GM12878 (cell line): ENCODE measurements around the gene RSKR. TPM values are rescaled to one million over a fixed set of nuclear protein-coding genes. Genes with fewer than 3 reads are reported as not detected.

Source experiments
- ATAC-seq: fragments of 200-7000 bp; cut with Tn5 transposase; 3 replicates; pipeline ENCODE4 v1.9.1; 2020; ENCODE audit warnings: mild to moderate bottlenecking, moderate library complexity
- BruUV-seq: library from RNA; stranded (reverse); fragments of 400-500 nt; replicated peaks from 2 replicates; lab custom pipeline; 2021; lab: Mats Ljungman, UMichigan
- CTCF ChIA-PET: fragments of 300-600 bp; sonication (Branson Sonifier 250); formaldehyde crosslinking; extraction: SDS; loops from one replicate; lab custom pipeline; 2021; ENCODE audit warnings: inconsistent platforms; lab: Yijun Ruan, JAX
- POLR2A ChIA-PET: fragments of 350-600 bp; formaldehyde crosslinking; extraction: SDS; loops from one replicate; lab custom pipeline; 2021; ENCODE audit warnings: inconsistent platforms; lab: Charles Lee
- RAD21 ChIA-PET: fragments of 300-600 bp; sonication (Branson Sonifier 250); formaldehyde crosslinking; loops from one replicate; lab custom pipeline; 2023; ENCODE audit warnings: antibody characterized with exemption; ENCODE audit not compliant: unreplicated experiment; lab: Charles Lee
- SMC1A ChIA-PET: fragments of 300-600 bp; sonication (Branson Sonifier 250); formaldehyde crosslinking; loops from one replicate; lab custom pipeline; 2023; ENCODE audit not compliant: unreplicated experiment, uncharacterized antibody; lab: Charles Lee
- DNase-seq: peaks from one replicate; pipeline ENCODE4 v3.0.0-alpha.2; 2011; ENCODE audit warnings: low read depth, low spot score
- FAIRE-seq: peaks from 3 replicates; lab custom pipeline; 2011; peaks lifted over from hg19 to GRCh38; lab: Jason Lieb, UNC
- H2AFZ ChIP-seq: 2 replicates; pipeline ENCODE4 v1.6.0; 2011; ENCODE audit warnings: low read depth, low read length, control low read depth; ENCODE audit not compliant: control insufficient read depth
- H3K27ac ChIP-seq: 2 replicates; pipeline ENCODE4 v1.5.1; 2011; ENCODE audit warnings: control low read depth; ENCODE audit not compliant: control insufficient read depth, insufficient read depth
- H3K27me3 ChIP-seq, 2 experiments: replicated peaks in 1 of 2; 2 replicates each; pipeline versions ENCODE4 v1.6.0 to v1.6.1; 2011; ENCODE audit warnings: low read length in 1 of 2; ENCODE audit not compliant: control insufficient read depth in 2 of 2, insufficient read depth in 2 of 2
- H3K36me3 ChIP-seq, 2 experiments: 2 replicates each; pipeline ENCODE4 v1.5.1; 2011; ENCODE audit warnings: low read length in 1 of 2; ENCODE audit not compliant: control insufficient read depth in 2 of 2, insufficient read depth in 2 of 2
- H3K4me1 ChIP-seq: 2 replicates; pipeline ENCODE4 v1.6.1; 2011; ENCODE audit warnings: mild to moderate bottlenecking, low read length, moderate library complexity, mixed read lengths; ENCODE audit not compliant: control insufficient read depth, insufficient read depth
- H3K4me2 ChIP-seq: 2 replicates; pipeline ENCODE4 v1.6.0; 2011; ENCODE audit warnings: control low read depth; ENCODE audit not compliant: control insufficient read depth, insufficient read depth
- H3K4me3 ChIP-seq: fragments of 200-600 bp; sonication (generic); 2 replicates; pipeline ENCODE4 v1.5.1; 2016
- H3K79me2 ChIP-seq: 2 replicates; pipeline ENCODE4 v1.6.0; 2011; ENCODE audit warnings: low read length; ENCODE audit not compliant: control insufficient read depth, insufficient read depth
- H3K9ac ChIP-seq: 2 replicates; pipeline ENCODE4 v1.8.0; 2011; ENCODE audit warnings: low read length, control low read depth, mixed read lengths; ENCODE audit not compliant: control insufficient read depth, insufficient read depth
- H3K9me3 ChIP-seq: replicated peaks from 3 replicates; pipeline ENCODE4 v1.5.1; 2011; ENCODE audit warnings: mild to moderate bottlenecking, low read length; ENCODE audit not compliant: control insufficient read depth, insufficient read depth
- H4K20me1 ChIP-seq: 2 replicates; pipeline ENCODE4 v1.6.0; 2011; ENCODE audit not compliant: control insufficient read depth, insufficient read depth
- CHD1 ChIP-seq: IDR thresholded peaks from 2 replicates; pipeline ENCODE4 v1.6.1; 2012; ENCODE audit warnings: low read depth, low read length, improper control_type of control experiment
- CHD2 ChIP-seq: IDR thresholded peaks from 2 replicates; pipeline ENCODE4 v1.6.1; 2011; ENCODE audit warnings: low read depth, low read length, improper control_type of control experiment, borderline replicate concordance
- E4F1 ChIP-seq: fragments of 450-650 bp; IDR thresholded peaks from 2 replicates; pipeline ENCODE4 v1.6.1; 2018; ENCODE audit warnings: borderline replicate concordance, mild to moderate bottlenecking; ENCODE audit not compliant: partially characterized antibody
- EGR1 ChIP-seq, 2 experiments: IDR thresholded peaks; 1 replicate in 1 of 2; 2 replicates in 1 of 2; pipeline ENCODE4 v1.6.1; 2011 to 2012; ENCODE audit warnings: low read depth in 2 of 2, low read length in 2 of 2, borderline replicate concordance in 1 of 2, mild to moderate bottlenecking in 1 of 2, moderate library complexity in 1 of 2
- HDAC6 ChIP-seq: fragments of 200-600 bp; sonication (generic); IDR thresholded peaks from one replicate; pipeline ENCODE4 v1.8.0; 2017; ENCODE audit warnings: antibody characterized with exemption; ENCODE audit not compliant: unreplicated experiment
- IKZF2 ChIP-seq, 2 experiments: fragments of 450-650 bp; IDR thresholded peaks; 2 replicates each; pipeline ENCODE4 v1.6.1; 2017; ENCODE audit warnings: mild to moderate bottlenecking in 2 of 2, moderate library complexity in 2 of 2
- IRF3 ChIP-seq: fragments of 450-650 bp; IDR thresholded peaks from 2 replicates; pipeline ENCODE4 v1.6.1; 2014; ENCODE audit warnings: mild to moderate bottlenecking
- MTA3 ChIP-seq: IDR thresholded peaks from 2 replicates; pipeline ENCODE4 v1.6.1; 2012; ENCODE audit warnings: low read length, inconsistent platforms, borderline replicate concordance
- NRF1 ChIP-seq: conservative IDR thresholded peaks from 2 replicates; pipeline ENCODE4 v1.6.1; 2011; ENCODE audit warnings: mild to moderate bottlenecking, low read depth, low read length, improper control_type of control experiment
- PRDM15 ChIP-seq: fragments of 450-650 bp; formaldehyde crosslinking; IDR thresholded peaks from 2 replicates; pipeline ENCODE4 v1.4.0; 2020; ENCODE audit warnings: mild to moderate bottlenecking, moderate library complexity
- SMAD5 ChIP-seq: IDR thresholded peaks from 2 replicates; pipeline ENCODE4 v1.6.1; 2016; ENCODE audit warnings: antibody characterized with exemption, low read depth
- SMC3 ChIP-seq: IDR thresholded peaks from 2 replicates; pipeline ENCODE4 v1.6.1; 2011; ENCODE audit warnings: low read length, improper control_type of control experiment, borderline replicate concordance
- YBX1 ChIP-seq: fragments of 450-650 bp; IDR thresholded peaks from 2 replicates; pipeline ENCODE4 v1.6.1; 2016; ENCODE audit warnings: antibody characterized with exemption
- ZNF687 ChIP-seq: fragments of 450-650 bp; IDR thresholded peaks from 2 replicates; pipeline ENCODE4 v1.6.1; 2017; ENCODE audit warnings: mild to moderate bottlenecking, moderate library complexity
- WGBS: methylation state at CpG from one replicate; pipeline ENCODE4 v1.1.6; 2016; ENCODE audit warnings: low lambda C conversion rate; ENCODE audit not compliant: insufficient replicate concordance, insufficient coverage; ENCODE audit errors: missing lambda C conversion rate; 5-methylcytosine and 5-hydroxymethylcytosine counted together
- in situ Hi-C: fragments of 300-500 bp; cut with MboI; formaldehyde crosslinking; loops from 9 replicates; pipeline ENCODE4 v1.14.3; 2018; ENCODE audit warnings: mixed read lengths
- intact Hi-C: fragments of 100-400 bp; cut with micrococcal nuclease; formaldehyde crosslinking; loops from one replicate; pipeline ENCODE4 v1.14.2; 2022; ENCODE audit not compliant: unreplicated experiment
- polyA plus RNA-seq, 11 experiments: library from polyadenylated mRNA; depleted of rRNA in 4 of 11; unstranded in 6 of 11; stranded (reverse) in 5 of 11; fragments of >200 nt; fragmentation: Nextera tagmentation in 4 of 11; fragmentation: Illumina TruSeq in 1 of 11; extraction: Ambion mirVana in 4 of 11; extraction: Trizol in 1 of 11; gene quantifications; 1 replicate in 1 of 11; 2 replicates in 10 of 11; pipeline versions ENCODE4 v1.2.1 to v1.2.3, GENCODE V29; 2011 to 2016; ENCODE audit warnings: inconsistent platforms in 2 of 11, missing spikeins in 2 of 11, low read depth in 1 of 11
- total RNA-seq, 4 experiments: library from RNA; depleted of rRNA in 3 of 4; stranded (reverse); fragments of >200 nt in 3 of 4; fragmentation: Illumina TruSeq in 1 of 4; extraction: Trizol in 1 of 4; gene quantifications; 2 replicates each; pipeline versions ENCODE4 v1.2.1 to v1.2.3, GENCODE V29; 2013 to 2021

The RSKR gene
- total and polyA plus RNA-seq, 10 of the 15 experiments (the other 5 are each of a cell fraction or from before 2014, with no cell fraction given): 0.52 to 22.4 (median 8.7) TPM

- H3K9me3 ChIP-seq: no peaks in the 10 kb centered on the region
- no peaks in the 10 kb centered on the region for H3K27me3 ChIP-seq
- FAIRE-seq (no peak), ATAC-seq (no peak), DNase-seq (no peak)
- H3K36me3 ChIP-seq: peaks cover 42 to 46% of the 10 kb centered on the region in 2 experiments
- H3K4me3 ChIP-seq: no peak overlapping the region
- H3K4me1 ChIP-seq: peaks cover 14% of the 10 kb centered on the region
- SMC1A ChIA-PET: interaction anchor here (1.1 kb wide), 1 partner anchor 15 kb away, joined by 4 read pairs; no protein-coding TSS in a partner anchor
- H2AFZ ChIP-seq: no peak overlapping the region
- no peaks in the 10 kb centered on the region for H4K20me1 ChIP-seq
- intact Hi-C loops: no loop called here
- in situ Hi-C loops: no loop called here
- BruUV-seq: no TSS peak
- H3K79me2 ChIP-seq: no peaks in the 10 kb centered on the region
- RAD21 ChIA-PET: no interaction called here
- CTCF ChIA-PET: no interaction called here
- H3K27ac ChIP-seq: no peak overlapping the region
- no peak overlapping the region for H3K4me2 ChIP-seq
- whole genome bisulfite sequencing: 66% methylated on average over 2 of the region's 2 CpGs
- no peak overlapping the region for H3K9ac ChIP-seq
- POLR2A ChIA-PET: no interaction called here
- TF ChIP-seq SMC3: no peak
- no peak for TF ChIP-seq IKZF2 (IDR thresholded peaks at IDR 0.05)
- TF ChIP-seq MTA3: no peak
- TF ChIP-seq YBX1: no peak
- TF ChIP-seq SMAD5: no peak
- TF ChIP-seq CHD1: no peak
- no peak for TF ChIP-seq CHD2
- TF ChIP-seq NRF1: no peak
- TF ChIP-seq ZNF687: no peak
- no peak for TF ChIP-seq HDAC6
- TF ChIP-seq IRF3: no peak
- TF ChIP-seq EGR1 (IDR thresholded peaks at IDR 0.05; ENCODE audit: borderline replicate concordance in 1 of 2, low read depth in 2 of 2, low read length in 2 of 2): no peak
- TF ChIP-seq E4F1: no peak
- no peak for TF ChIP-seq PRDM15 (CRISPR knock-in tag)
Observed at GRCh38 chr17:28582513-28582912, 31.5 kb downstream of the RSKR start.
